Cardiac fibroblast (primary cell): ENCODE measurements around the gene COPB1.

Experiments used
- DNase-seq, 2 donors: peaks; one replicate each; pipeline versions ENCODE4 v3.0.0 to v3.0.0-alpha.2; 2010; ENCODE audit warnings: low read depth in 2 of 2
- H3K4me3 ChIP-seq, 2 donors: replicated peaks in 1 of 2; 1 replicate in 1 of 2; 2 replicates in 1 of 2; pipeline ENCODE4 v1.5.1; 2011; ENCODE audit warnings: low read depth in 2 of 2, low read length in 2 of 2, mild to moderate bottlenecking in 2 of 2, moderate library complexity in 1 of 2
- CTCF ChIP-seq: IDR thresholded peaks from one replicate; pipeline ENCODE4 v1.5.1; 2011; ENCODE audit warnings: low read depth, mild to moderate bottlenecking, low read length, inconsistent platforms

Gene COPB1

GRCh38 chr11:14414470-14415461, 84.8 kb downstream of the COPB1 start:
- no peak overlapping the region for H3K4me3 ChIP-seq
- DNase-seq = peak; percentile 30 to 36
- no peak for TF ChIP-seq CTCF

GRCh38 chr11:14413307-14414069, 86.1 kb downstream of the COPB1 start:
- DNase-seq = peak; percentile 79 to 82
- TF ChIP-seq CTCF = peak; percentile 41
- H3K4me3 ChIP-seq = no peak overlapping the region

GRCh38 chr11:14411818-14412217, 87.8 kb downstream of the COPB1 start:
- peak; percentile 84 to 93 for DNase-seq
- H3K4me3 ChIP-seq = no peak overlapping the region
- TF ChIP-seq CTCF = no peak

GRCh38 chr11:14409891-14410290, 89.7 kb downstream of the COPB1 start:
- no peak for TF ChIP-seq CTCF
- H3K4me3 ChIP-seq = no peak overlapping the region
- DNase-seq = no peak

- no peak for TF ChIP-seq CTCF
- DNase-seq = no peak
- H3K4me3 ChIP-seq = no peak overlapping the region
Observed at GRCh38 chr11:14408612-14409011, 91.0 kb downstream of the COPB1 start.
